IMR-90 (cell line): ENCODE measurements around the gene VCL.

Experiments used
- CEBPB ChIP-seq: IDR thresholded peaks from 2 replicates; pipeline ENCODE4 v1.6.1; 2012; ENCODE audit warnings: low read depth, low read length, improper control_type of control experiment
- ELK1 ChIP-seq: fragments of 150-350 bp; IDR thresholded peaks from 2 replicates; pipeline ENCODE4 v1.6.1; 2016; ENCODE audit warnings: low read depth, mild to moderate bottlenecking, low read length, moderate library complexity, borderline replicate concordance
- FOS ChIP-seq: fragments of 150-350 bp; IDR thresholded peaks from 2 replicates; pipeline ENCODE4 v1.6.1; 2016; ENCODE audit warnings: low read depth, low read length
- MAFK ChIP-seq: IDR thresholded peaks from 2 replicates; pipeline ENCODE4 v1.6.1; 2012; ENCODE audit warnings: low read depth, low read length, improper control_type of control experiment
- MXI1 ChIP-seq: IDR thresholded peaks from 2 replicates; pipeline ENCODE4 v1.6.1; 2012; ENCODE audit warnings: low read depth, mild to moderate bottlenecking, low read length, moderate library complexity, borderline replicate concordance
- POLR2A ChIP-seq: IDR thresholded peaks from 2 replicates; pipeline ENCODE4 v1.6.1; 2012; ENCODE audit warnings: mild to moderate bottlenecking, low read depth, low read length
- RAD21 ChIP-seq: IDR thresholded peaks from 2 replicates; pipeline ENCODE4 v1.6.1; 2012; ENCODE audit warnings: low read length, improper control_type of control experiment
- USF2 ChIP-seq: fragments of 150-350 bp; IDR thresholded peaks from 2 replicates; pipeline ENCODE4 v1.6.1; 2017; ENCODE audit warnings: mild to moderate bottlenecking, antibody characterized with exemption, low read length, low read depth
- TF ChIP-seq, protein P1 (sequence below): conservative IDR thresholded peaks from 2 replicates; pipeline ENCODE4 v1.5.1; 2012; ENCODE audit warnings: mild to moderate bottlenecking, low read depth, low read length, improper control_type of control experiment

DNA sequence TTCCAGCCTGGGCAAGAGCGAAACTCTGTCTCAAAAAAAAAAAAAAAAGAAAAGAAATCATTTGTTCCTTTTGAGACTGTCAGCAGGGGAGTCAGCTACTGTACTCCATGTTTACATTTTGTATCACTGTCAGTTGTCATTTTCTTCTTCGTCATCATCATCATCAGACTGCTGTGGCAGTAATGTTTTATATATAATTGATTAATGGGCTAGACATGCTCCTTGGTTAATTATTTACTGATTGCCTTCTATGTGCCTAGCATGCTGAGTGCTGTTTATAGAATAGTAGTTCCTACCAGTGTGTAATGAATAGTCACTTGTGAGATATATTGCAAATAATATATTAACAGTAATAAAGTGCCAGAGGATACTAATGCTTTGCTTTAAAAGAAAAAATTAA lies 50.5 kb downstream of the VCL start:
- TF ChIP-seq, protein P1, sequence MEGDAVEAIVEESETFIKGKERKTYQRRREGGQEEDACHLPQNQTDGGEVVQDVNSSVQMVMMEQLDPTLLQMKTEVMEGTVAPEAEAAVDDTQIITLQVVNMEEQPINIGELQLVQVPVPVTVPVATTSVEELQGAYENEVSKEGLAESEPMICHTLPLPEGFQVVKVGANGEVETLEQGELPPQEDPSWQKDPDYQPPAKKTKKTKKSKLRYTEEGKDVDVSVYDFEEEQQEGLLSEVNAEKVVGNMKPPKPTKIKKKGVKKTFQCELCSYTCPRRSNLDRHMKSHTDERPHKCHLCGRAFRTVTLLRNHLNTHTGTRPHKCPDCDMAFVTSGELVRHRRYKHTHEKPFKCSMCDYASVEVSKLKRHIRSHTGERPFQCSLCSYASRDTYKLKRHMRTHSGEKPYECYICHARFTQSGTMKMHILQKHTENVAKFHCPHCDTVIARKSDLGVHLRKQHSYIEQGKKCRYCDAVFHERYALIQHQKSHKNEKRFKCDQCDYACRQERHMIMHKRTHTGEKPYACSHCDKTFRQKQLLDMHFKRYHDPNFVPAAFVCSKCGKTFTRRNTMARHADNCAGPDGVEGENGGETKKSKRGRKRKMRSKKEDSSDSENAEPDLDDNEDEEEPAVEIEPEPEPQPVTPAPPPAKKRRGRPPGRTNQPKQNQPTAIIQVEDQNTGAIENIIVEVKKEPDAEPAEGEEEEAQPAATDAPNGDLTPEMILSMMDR = no peak
- TF ChIP-seq FOS (no peak), ELK1 (no peak), MXI1 (no peak), CEBPB (no peak), POLR2A (no peak), MAFK (no peak), RAD21 (no peak), USF2 (no peak)
